Endothelial cell of umbilical vein (primary cell): ENCODE data around the gene OR2F2. TPM values are rescaled to one million over a fixed set of nuclear protein-coding genes. Genes with fewer than 3 reads are reported as not detected.

ENCODE experiments used
- BruUV-seq: library from RNA; stranded (reverse); fragments of 400-500 nt; replicated peaks from 2 replicates; lab custom pipeline; 2021; lab: Mats Ljungman, UMichigan
- CTCF ChIA-PET: fragments of 300-600, 350-600 bp; sonication (Branson Sonifier 250); formaldehyde crosslinking; loops from one replicate; lab custom pipeline; 2021; ENCODE audit warnings: antibody characterized with exemption, inconsistent platforms; lab: Charles Lee
- POLR2A ChIA-PET: fragments of 300-600, 350-600 bp; sonication (Branson Sonifier 250); formaldehyde crosslinking; loops from one replicate; lab custom pipeline; 2021; ENCODE audit warnings: antibody characterized with exemption, inconsistent platforms; lab: Charles Lee
- DNase-seq: peaks from one replicate; pipeline ENCODE4 v3.0.0-alpha.2; 2011; ENCODE audit warnings: low read depth, low spot score
- FAIRE-seq: peaks from 2 replicates; lab custom pipeline; 2011; peaks lifted over from hg19 to GRCh38; lab: Jason Lieb, UNC
- H2AFZ ChIP-seq: 2 replicates; pipeline ENCODE4 v1.6.0; 2012; ENCODE audit warnings: low read depth, low read length, control low read depth, inconsistent platforms
- H3K27ac ChIP-seq: 2 replicates; pipeline ENCODE4 v1.5.1; 2011; ENCODE audit warnings: low read depth, mild to moderate bottlenecking, control low read depth, low read length, moderate library complexity; ENCODE audit not compliant: insufficient read depth
- H3K27me3 ChIP-seq, 2 experiments: 2 replicates each; pipeline versions ENCODE4 v1.6.0 to v1.6.1; 2011; ENCODE audit warnings: low read length in 2 of 2, mixed read lengths in 1 of 2; ENCODE audit not compliant: control insufficient read depth in 2 of 2, insufficient read depth in 2 of 2
- H3K36me3 ChIP-seq, 2 experiments: 2 replicates in 1 of 2; 3 replicates in 1 of 2; pipeline ENCODE4 v1.5.1; 2011; ENCODE audit warnings: low read length in 2 of 2, mild to moderate bottlenecking in 1 of 2, moderate library complexity in 1 of 2; ENCODE audit not compliant: control insufficient read depth in 2 of 2, insufficient read depth in 2 of 2; ENCODE audit errors: extremely low read depth in 1 of 2
- H3K4me1 ChIP-seq: 3 replicates; pipeline ENCODE4 v1.5.1; 2011; ENCODE audit warnings: mild to moderate bottlenecking, low read length; ENCODE audit not compliant: control insufficient read depth, insufficient read depth; ENCODE audit errors: extremely low read depth
- H3K4me2 ChIP-seq: 2 replicates; pipeline ENCODE4 v1.6.1; 2011; ENCODE audit warnings: low read length, control low read depth, mixed read lengths; ENCODE audit not compliant: insufficient read depth
- H3K4me3 ChIP-seq, 3 experiments: fragments of 200-600 bp in 1 of 3; sonication (generic), shearing (Covaris generic) in 1 of 3; replicated peaks in 1 of 3; 2 replicates each; pipeline ENCODE4 v1.5.1; 2011 to 2016; ENCODE audit warnings: control low read depth in 3 of 3, low read length in 3 of 3, mild to moderate bottlenecking in 2 of 3, inconsistent platforms in 1 of 3, low read depth in 1 of 3, moderate library complexity in 1 of 3; ENCODE audit not compliant: insufficient read depth in 1 of 3
- H3K79me2 ChIP-seq: 2 replicates; pipeline ENCODE4 v1.6.0; 2012; ENCODE audit warnings: low read length, inconsistent platforms; ENCODE audit not compliant: control insufficient read depth, insufficient read depth
- H3K9ac ChIP-seq: replicated peaks from 2 replicates; pipeline ENCODE3; 2011; ENCODE audit warnings: low read length, control low read depth; ENCODE audit not compliant: insufficient read depth; ENCODE audit errors: extremely low read depth
- H3K9me1 ChIP-seq: replicated peaks from 3 replicates; pipeline ENCODE4 v1.6.0; 2011; ENCODE audit warnings: mild to moderate bottlenecking, low read length; ENCODE audit not compliant: control insufficient read depth, insufficient read depth; ENCODE audit errors: extremely low read depth
- H3K9me3 ChIP-seq: replicated peaks from 2 replicates; pipeline ENCODE4 v1.5.1; 2012; ENCODE audit warnings: low read length, inconsistent platforms; ENCODE audit not compliant: control insufficient read depth, insufficient read depth
- H4K20me1 ChIP-seq: replicated peaks from 2 replicates; pipeline ENCODE3; 2011; ENCODE audit warnings: mild to moderate bottlenecking, low read length; ENCODE audit not compliant: control insufficient read depth, insufficient read depth; ENCODE audit errors: extremely low read depth
- CTCF ChIP-seq, 2 donors: IDR thresholded peaks; 1 replicate in 1 of 2; 2 replicates in 1 of 2; pipeline ENCODE4 v1.5.1; 2011; ENCODE audit warnings: low read length in 2 of 2, mild to moderate bottlenecking in 2 of 2, moderate library complexity in 2 of 2, control low read depth in 1 of 2, inconsistent platforms in 1 of 2, low read depth in 1 of 2; ENCODE audit not compliant: insufficient read depth in 1 of 2; ENCODE audit errors: extremely low read depth in 1 of 2
- EZH2 ChIP-seq: IDR thresholded peaks from 2 replicates; pipeline ENCODE4 v1.6.1; 2012; ENCODE audit warnings: borderline replicate concordance, low read depth, mild to moderate bottlenecking, moderate library complexity, low read length, inconsistent platforms; ENCODE audit not compliant: severe bottlenecking
- FOS ChIP-seq: IDR thresholded peaks from 2 replicates; pipeline ENCODE4 v1.6.1; 2011; ENCODE audit warnings: mild to moderate bottlenecking, low read length, moderate library complexity, borderline replicate concordance; ENCODE audit not compliant: insufficient read depth
- GATA2 ChIP-seq: IDR thresholded peaks from 2 replicates; pipeline ENCODE4 v1.7.0; 2011; ENCODE audit warnings: low read depth, mild to moderate bottlenecking, moderate library complexity, mixed read lengths, low read length; ENCODE audit not compliant: insufficient read length, insufficient read depth
- JUN ChIP-seq: IDR thresholded peaks from 2 replicates; pipeline ENCODE4 v1.6.1; 2011; ENCODE audit warnings: borderline replicate concordance, low read depth; ENCODE audit not compliant: insufficient read length, insufficient read depth
- MAX ChIP-seq: IDR thresholded peaks from 2 replicates; pipeline ENCODE4 v1.6.1; 2011; ENCODE audit not compliant: insufficient read depth, insufficient read length
- MYC ChIP-seq: IDR thresholded peaks from one replicate; pipeline ENCODE4 v1.6.1; 2011; ENCODE audit warnings: mild to moderate bottlenecking, low read depth, low read length
- POLR2A ChIP-seq: IDR thresholded peaks from 2 replicates; pipeline ENCODE4 v1.6.1; 2012; ENCODE audit warnings: low read depth, mild to moderate bottlenecking, control low read depth, low read length
- POLR2AphosphoS5 ChIP-seq: IDR thresholded peaks from 2 replicates; pipeline ENCODE4 v1.6.1; 2012; ENCODE audit warnings: low read depth, mild to moderate bottlenecking, control low read depth, low read length, moderate library complexity; ENCODE audit not compliant: insufficient read depth
- dilution Hi-C: fragments of 300-500 bp; cut with MboI; formaldehyde crosslinking; loops from one replicate; pipeline ENCODE4 v1.15.0; 2019; ENCODE audit warnings: low sequenced_read_pairs; ENCODE audit not compliant: extremely low pct_ligation_motif_present
- intact Hi-C: fragments of 100-400 bp; cut with micrococcal nuclease; formaldehyde crosslinking; loops from one replicate; pipeline ENCODE4 v1.10.0; 2022
- polyA plus RNA-seq, 4 experiments: library from polyadenylated mRNA; depleted of rRNA in 3 of 4; stranded (reverse) in 3 of 4; unstranded in 1 of 4; fragments of >200 nt; gene quantifications; 2 replicates each; pipeline versions ENCODE4 v1.2.1 to v1.2.3, GENCODE V29; 2011 to 2012; ENCODE audit warnings: missing spikeins in 1 of 4
- total RNA-seq: library from RNA; stranded (reverse); gene quantifications from 2 replicates; pipeline ENCODE4 v1.2.3, GENCODE V29; 2021

OR2F2 gene
- total and polyA plus RNA-seq, 2 donors (not counting 3 experiments of a cell fraction or from before 2014, with no cell fraction given) = not detected

DNA sequence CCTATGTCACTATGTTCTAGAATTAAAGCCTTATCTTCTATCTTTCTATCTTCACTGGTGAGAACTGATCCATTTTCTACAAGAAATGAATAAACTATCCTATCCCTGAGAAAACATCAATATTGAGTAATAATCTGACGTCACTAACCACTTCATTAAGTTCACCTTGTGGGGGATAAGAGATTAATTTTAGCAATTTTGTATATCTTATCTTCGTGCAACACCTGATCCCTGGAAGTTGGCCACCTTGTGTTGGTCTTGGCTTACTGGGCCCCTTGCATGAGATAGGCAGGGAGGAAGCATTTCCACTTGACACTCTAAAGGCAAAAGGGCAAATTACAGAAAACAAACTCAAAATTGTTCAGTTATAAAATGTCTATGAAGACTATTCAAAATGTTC is 45.0 kb downstream of the OR2F2 start:
- Histone ChIP-seq H3K27ac (peak overlapping the region; percentile 38), H3K79me2 (no peaks in the 10 kb centered on the region), H3K4me1 (peaks cover 18% of the 10 kb centered on the region), H3K36me3 (no peaks in the 10 kb centered on the region), H3K9me1 (no peaks in the 10 kb centered on the region), H3K4me2 (peak overlapping the region; percentile 10), H2AFZ (no peak overlapping the region), H3K9me3 (no peaks in the 10 kb centered on the region), H3K9ac (no peak overlapping the region), H3K27me3 (no peaks in the 10 kb centered on the region), H3K4me3 (no peak overlapping the region), H4K20me1 (no peaks in the 10 kb centered on the region)
- TF ChIP-seq MYC = no peak
- TF ChIP-seq CTCF (IDR thresholded peaks at IDR 0.05; ENCODE audit: extremely low read depth in 1 of 2, insufficient read depth in 1 of 2, low read depth in 1 of 2, low read length in 2 of 2) = no peak
- TF ChIP-seq JUN = no peak
- no peak for TF ChIP-seq POLR2A
- no peak for TF ChIP-seq MAX
- TF ChIP-seq GATA2 = no peak
- no peak for TF ChIP-seq POLR2AphosphoS5
- no peak for TF ChIP-seq FOS
- no peak for TF ChIP-seq EZH2
- CTCF ChIA-PET = no interaction called here
- POLR2A ChIA-PET = no interaction called here
- dilution Hi-C loops = no loop called here
- BruUV-seq = no TSS peak
- intact Hi-C loops = loop anchor here (1.0 kb wide), 1 partner anchor 78 kb away; the partner anchor contains the start of gene TCAF1
- FAIRE-seq = no peak
- DNase-seq = no peak
